NCI-H2196 treated with DMSO at 0.1 percent for 48 hours (cell line): ENCODE data around the gene PARS2.

ENCODE experiments used
- DNase-seq: peaks from one replicate; lab custom pipeline; 2025; ENCODE audit not compliant: unreplicated experiment; lab: John Stamatoyannopoulos, UW

PARS2 gene

DNA sequence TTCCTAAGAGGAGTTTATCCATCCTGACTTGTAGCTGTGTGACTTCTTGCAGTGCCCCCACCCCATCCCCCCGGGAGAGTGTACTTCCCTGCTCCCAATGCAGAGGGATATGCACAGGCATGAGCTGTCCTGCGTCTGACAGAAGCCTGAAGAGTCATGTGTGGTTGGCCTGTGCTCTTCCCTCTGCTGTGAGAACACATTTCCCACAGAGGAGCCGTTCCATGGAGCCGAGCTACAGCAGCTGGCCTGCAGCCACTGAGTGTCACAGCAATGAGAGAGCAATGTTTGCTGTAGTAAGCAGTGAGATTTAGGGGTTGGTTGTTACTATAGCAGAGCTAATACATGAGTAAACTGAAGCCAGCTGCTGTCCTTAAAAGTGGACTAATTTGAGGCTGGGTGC is 22.0 kb downstream of the PARS2 start:
- DNase-seq, result no peak

DNA sequence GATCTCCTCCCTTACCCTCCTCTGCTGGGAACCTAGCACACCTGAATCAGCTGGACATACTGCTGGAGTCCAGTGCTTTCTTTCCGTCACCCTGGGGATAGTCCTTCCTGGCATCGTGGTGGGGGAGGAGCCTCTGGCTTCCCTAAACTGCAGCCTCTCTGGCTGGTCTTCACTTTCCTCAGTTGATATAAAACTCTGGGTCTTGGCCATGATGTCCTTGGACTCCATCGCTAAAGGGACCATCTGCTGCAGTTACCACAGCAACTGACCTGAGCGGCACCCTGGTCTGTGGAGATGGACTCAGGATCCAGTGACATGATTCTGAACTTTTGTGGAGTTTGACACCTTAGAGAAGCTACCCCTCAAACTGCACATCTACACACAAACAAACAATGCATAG is 22.8 kb downstream of the PARS2 start:
- DNase-seq, result no peak

GRCh38 chr1:54738244-54738643 is 26.1 kb downstream of the PARS2 start:
- DNase-seq, result no peak

DNA sequence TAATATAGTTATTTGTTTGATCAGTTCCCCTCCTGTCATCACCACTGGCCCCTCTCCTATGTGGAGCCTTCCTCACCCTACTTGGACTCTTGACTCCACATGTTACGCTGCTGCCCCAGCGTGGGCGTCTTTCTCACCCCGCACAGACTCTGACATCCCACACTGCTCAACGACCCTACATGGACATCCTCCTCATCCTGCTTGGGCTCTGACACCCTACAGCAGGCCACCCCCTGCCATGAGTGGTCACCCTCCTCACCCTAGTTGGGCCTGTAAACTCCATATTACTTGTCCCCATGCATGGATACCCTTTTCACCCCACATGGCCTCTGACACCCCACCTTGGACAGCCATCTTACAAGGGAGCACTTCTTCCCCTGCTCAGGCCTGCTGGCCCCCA is 27.6 kb downstream of the PARS2 start:
- DNase-seq, result no peak

- DNase-seq, result no peak
Measured at GRCh38 chr1:54728027-54728426, 36.3 kb downstream of the PARS2 start.

DNA sequence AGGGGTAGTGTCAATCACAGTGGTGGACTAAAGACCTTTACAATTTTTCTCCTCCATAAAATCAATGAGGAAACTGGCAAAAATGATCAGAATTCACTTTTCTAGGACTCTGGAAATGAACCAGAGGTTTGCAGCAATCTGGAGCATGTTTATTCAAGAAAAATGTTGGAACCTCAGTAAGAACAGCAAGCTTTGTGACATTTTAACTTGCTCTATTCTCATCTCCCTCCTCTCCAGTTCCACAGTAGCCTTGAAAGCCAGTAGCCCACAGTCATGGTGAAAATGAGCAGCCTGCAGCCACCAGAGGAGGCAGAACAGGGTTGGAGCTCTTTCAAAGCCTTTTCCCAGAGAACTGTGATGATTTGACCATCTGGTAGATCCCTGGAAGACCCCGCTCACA is 39.6 kb downstream of the PARS2 start:
- DNase-seq, result no peak

GRCh38 chr1:54723985-54724384 is 40.3 kb downstream of the PARS2 start:
- DNase-seq, result no peak

- no peak for DNase-seq
Measured at GRCh38 chr1:54721719-54722118, 42.6 kb downstream of the PARS2 start.

DNA sequence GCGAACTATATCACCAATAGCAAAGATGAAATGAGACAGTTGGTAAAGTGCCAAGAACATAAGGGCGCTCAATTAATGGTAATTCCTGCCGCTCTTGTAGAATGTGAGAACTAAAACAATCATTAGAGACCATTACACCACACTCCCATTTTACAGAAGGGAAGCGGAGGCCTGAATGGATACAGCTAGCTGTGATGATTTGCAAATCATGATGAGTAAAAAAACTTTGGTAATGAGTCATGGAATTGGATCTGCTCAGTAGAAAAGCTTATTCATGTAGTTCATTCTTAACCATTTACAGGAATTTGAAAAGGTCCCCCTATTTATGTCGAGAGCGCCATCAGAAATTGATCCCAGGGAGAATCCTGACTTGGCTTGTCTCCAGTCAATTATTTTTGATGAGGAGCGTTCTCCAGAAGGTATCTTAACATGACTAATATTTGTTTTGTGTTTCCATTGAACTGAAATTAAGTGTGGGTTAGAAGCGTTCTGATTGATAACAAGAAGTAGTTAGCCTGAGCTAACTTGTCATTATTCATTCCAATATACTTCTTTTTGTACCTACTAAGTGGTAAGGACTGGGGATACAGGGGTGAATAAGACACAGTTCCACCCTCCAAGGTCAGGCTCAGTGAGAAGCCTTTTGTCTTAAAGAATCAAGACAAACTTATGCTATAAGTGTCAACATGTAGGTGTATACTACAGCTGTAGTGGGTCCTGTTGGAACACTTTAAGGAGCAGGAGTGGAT is 47.9 kb downstream of the PARS2 start:
- DNase-seq, result no peak

DNA sequence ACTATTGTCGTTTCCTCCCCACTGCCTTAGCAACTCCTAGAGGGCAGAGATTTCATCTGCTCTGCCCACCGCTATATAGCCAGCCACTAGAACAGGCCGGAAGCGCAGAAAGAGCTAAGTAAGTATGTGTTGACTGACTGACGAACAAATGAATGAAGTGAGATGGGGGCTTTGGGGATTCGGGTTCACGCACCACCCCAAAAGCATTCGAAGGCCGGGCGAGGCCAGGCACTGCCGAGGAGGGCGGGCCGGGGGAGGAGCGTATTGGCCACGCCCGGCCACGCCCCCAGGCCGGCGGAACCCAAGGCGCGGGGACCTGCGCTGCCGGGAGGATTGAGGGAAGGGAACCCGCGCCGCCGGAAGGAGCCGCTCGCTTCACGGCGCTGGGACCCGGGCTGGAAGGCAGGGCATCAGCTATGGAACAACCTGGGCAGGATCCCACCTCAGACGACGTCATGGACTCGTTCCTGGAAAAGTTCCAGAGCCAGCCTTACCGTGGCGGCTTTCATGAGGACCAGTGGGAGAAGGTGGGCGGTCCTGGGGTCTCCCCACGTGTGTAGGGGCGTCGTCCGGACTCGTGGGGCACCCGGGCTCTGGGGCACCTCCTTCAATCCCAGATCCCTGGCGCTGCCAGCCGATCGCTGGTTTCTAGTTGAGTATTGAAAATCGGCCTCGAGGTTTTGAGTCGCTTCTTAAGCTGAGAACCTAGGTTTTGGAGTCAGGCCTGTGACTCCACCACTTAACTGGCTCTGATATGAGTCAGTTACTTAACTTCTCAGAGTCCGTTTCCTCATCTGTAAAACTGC is 48.6 kb downstream of the PARS2 start, which contains the start of gene TTC4:
Gene TTC4 (plus strand): TSS at position 369 of the 806 bp plus-strand sequence. CDS start 48 bp downstream, at position 417.
- DNase-seq, result peak; percentile 62

DNA sequence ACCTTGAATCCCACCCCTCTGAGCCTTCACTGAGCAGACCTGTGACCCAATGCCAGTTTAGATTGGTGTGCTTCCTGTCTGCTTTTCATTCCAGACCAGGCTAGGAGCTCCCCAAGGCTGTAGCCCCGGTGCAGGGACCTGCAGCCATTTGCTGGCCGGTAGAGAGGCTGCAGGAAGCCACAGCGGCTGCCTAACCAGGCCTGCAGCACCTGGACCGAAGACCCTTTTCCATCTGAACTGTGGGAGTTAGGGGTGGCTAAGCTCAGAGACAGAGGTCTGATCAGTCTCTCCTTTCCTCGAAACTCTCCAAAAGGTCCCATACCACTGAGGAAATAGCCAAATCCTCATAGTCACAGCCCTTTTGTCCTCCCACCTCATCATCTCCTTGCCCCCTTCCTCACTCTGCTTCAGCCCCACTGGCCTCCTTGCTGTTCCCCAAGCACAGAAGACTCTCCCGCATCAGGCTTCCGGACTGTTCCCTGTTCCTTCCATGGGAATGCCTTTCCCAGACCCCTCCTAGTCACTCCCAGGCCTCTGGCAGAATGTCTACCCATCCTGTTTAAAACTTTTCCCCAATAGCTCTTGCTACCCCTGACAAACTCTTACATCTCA is 49.3 kb downstream of the PARS2 start:
- no peak for DNase-seq

DNA sequence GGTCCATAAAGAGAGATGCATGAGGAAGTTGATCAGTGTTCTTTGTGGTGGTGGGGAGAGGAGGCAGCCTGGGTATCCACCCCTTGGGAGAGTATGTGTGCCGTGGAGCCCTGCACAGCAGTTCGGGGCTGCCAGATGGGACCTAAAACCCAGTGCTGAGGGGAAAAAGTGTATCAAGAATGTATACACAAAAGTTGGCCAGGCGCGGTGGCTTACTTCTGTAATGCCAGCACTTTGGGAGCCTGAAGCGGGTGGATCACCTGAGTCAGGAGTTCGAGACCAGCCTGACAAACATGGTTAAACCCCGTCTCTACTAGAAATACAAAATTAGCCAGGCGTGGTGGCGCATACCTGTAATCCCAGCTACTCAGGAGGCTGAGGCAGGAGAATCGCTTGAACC is 52.8 kb downstream of the PARS2 start:
- no peak for DNase-seq

DNA sequence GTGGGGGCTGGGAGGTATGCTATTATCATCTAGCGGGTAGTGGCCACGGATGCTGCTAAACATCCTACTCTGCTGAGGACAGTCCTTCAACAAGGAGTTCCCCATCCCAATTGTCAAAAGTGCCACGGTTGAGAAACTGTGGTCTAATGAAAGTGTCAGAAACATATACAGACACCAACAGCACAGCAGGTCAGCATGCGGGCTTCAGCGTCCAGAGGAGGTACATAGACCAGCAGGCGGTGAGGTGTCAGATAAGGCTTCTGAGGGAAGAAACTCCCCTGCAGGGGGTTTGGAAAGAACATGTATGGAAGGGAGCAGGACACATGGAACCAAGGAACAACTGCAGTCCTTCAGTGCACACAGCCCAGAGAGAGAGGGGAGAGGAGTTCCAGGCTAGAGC is 53.5 kb downstream of the PARS2 start:
- DNase-seq, result no peak

- DNase-seq, result no peak
Measured at GRCh38 chr1:54710434-54710833, 53.9 kb downstream of the PARS2 start.

DNA sequence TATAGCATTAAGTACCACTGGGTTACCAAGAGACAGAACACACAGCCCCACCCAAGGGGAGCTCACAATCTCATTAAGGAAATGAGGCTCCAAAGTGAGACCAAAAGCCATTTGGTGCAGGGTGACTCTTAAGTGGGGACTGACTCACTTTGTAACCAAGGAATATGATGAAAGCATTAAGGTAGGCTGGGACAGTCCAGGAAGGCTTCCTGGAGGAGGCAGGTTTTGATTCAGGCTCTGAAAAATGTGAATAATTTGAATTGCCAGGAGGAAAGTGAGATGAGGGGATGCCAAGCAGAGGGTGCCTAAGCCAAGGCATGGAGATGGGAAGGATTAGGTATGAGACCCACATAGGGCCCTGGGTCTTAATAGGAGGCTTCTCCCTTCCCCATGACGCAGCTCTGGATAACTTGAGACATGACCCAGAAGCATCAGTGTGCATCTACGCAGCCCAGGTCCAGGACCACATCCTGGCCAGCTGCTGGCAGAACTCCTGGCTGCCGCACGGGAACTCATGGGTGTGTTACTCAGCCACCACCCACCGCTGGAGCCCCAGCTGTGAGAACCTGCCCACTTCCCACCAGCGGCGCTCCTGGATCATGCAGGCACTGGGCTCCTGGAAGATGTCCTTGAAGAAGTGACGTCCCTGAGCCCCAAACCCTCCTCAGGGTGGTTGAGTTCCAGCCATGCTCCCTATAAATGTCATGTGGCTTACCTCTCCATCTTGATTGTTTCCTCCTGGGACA is 54.6 kb downstream of the PARS2 start:
- DNase-seq, result no peak

- no peak for DNase-seq
Measured at GRCh38 chr1:54708385-54708784, 55.9 kb downstream of the PARS2 start.
